KBM-7 (cell line): ENCODE data around the gene PPFIBP1.
A peak's percentile ranks its signal among the peaks of the same experiment; 100 is the strongest.

Source experiments
- DNase-seq: peaks from one replicate; pipeline ENCODE4 v3.0.0-alpha.2; 2015
- in situ Hi-C: fragments of 300-500 bp; cut with MboI; formaldehyde crosslinking; loops from 2 replicates; pipeline ENCODE4 v1.14.3; 2020; ENCODE audit warnings: low sequenced_read_pairs, low pct_unique_long_range_greater_than_20kb, mixed read lengths

Gene PPFIBP1

GRCh38 chr12:27508736-27509431, 15.1 kb upstream of the PPFIBP1 start:
- in situ Hi-C loops, result no loop called here

DNA sequence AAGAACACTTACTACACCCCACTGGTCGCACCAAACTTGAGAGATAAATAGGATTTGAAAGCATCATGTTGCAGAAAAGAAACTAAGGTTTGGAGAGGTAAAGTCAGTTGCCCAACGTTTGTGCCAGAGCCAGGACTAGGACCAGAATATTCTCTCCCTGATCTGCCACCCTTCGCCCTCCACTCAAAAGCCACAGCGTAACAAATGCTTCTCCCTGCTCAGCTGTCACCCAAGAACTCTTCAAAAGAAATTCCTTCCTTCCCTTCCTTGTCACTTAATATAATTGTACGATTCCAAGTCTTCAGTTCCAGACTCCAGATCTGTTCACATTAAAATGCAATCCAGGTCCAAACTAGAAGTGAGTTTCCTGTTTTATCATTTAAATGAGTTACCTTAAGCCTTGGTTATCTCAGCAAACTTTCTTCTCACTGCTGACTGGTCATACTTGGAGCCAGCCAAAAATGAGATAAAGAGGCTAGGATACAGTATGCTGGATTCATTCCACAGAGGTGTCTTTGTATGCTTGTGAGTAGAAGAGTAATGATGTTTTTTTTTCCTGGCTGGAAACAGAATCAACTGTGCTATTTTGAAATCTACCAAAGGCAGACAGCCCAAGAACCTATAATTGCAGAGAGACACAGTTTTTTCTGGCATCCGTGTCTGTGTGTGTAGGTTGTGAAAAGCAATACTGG, 12.8 kb upstream of the PPFIBP1 start:
- in situ Hi-C loops, result no loop called here
- no peak for DNase-seq

More at GRCh38 chr12:27508736-27509431, 15.1 kb upstream of the PPFIBP1 start:
- DNase-seq, result no peak

- no peak for DNase-seq
- in situ Hi-C loops, result no loop called here
Observed at GRCh38 chr12:27511723-27512045, 12.3 kb upstream of the PPFIBP1 start.

DNA sequence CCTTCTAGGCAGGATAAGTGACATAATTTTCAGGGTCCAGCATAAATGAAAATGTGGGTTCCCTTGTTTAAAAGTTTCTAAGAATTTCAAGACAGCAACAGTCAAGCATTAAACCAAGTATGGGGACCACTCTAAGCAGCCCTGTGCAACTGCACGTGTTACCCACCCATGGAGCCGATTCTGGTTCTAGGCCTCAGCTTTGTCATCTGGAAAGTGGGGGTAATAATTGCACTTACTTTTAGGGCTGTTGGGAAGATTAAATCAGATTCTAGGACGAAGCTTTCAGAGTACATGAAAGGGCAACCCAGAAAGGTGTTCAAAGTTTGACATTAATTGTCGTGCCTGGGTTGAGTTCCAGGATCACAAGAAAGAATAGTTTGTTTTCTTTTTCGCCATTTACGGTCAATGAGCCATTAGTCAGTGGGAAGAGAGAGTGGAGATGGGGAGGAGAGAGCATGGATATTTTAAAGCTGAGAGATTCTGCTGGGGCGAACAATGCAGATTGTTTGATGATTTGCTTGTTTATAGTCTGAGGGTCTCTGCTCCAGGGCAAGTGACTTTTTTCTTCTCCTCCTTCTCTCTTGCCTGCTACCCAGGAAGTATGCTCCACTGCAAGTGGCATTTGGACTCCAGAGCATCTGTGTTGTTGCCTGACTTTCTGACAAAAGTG, 10.7 kb upstream of the PPFIBP1 start:
- in situ Hi-C loops, result no loop called here
- no peak for DNase-seq

- in situ Hi-C loops, result no loop called here
- no peak for DNase-seq
Observed at GRCh38 chr12:27515671-27516070, 8.3 kb upstream of the PPFIBP1 start.

- in situ Hi-C loops, result no loop called here
- DNase-seq, result no peak
Observed at GRCh38 chr12:27516625-27517024, 7.4 kb upstream of the PPFIBP1 start.

DNA sequence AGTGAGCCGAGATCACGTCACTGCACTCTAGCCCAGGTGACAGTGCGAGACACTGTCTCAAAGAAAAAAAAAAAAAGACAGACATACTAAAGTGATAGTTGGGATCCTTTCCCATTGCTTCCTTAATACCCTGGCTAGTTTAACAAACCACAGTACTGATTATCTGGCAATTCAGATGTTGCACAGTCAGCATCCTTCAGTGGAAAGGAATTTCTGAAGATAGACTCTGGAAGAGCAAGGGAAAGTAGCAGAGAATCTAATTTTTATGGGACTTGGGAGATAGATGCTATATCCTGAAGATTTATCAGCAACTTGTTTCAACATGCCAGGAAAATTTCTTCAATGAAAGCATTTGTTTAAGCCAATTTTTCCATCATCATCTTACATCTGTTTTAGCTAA, 6.5 kb upstream of the PPFIBP1 start:
- no peak for DNase-seq
- in situ Hi-C loops, result no loop called here

DNA sequence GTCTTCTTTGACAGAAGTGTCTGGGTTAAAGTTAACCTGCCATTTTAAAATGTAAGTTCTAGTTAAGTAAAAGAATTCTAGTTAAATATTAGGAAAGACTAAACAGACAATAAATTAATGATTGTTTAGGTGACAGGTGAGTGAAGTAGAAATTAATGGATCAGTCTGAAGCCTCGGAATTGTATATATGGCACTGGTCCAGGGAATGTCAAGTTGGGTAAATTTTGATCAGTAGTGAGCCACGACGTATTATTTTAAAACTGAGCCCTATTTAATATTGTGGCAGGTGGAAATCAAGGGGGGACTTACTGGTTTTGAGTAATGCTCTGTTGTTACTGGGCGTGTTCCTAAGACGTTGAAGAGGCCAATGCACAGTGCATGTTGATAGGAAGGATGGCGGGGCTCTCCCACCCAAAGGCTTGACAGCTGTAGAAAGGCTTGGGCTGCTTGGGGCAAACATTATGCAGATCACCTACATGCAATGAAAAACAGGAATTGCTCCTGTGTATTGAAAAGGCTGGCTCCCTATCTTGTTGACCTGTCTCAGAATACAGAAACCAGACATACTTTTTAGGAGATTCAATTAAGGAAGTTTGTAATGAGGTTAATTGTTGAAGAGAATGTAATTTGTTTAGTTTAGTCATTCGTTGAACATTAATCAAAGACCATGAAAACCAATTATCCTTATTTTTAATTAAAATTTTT, 5.9 kb upstream of the PPFIBP1 start:
- no peak for DNase-seq

GRCh38 chr12:27521066-27521465, 2.9 kb upstream of the PPFIBP1 start:
- in situ Hi-C loops, result no loop called here
- peak; percentile 75 for DNase-seq

More for the DNA sequence above, 5.9 kb upstream of the PPFIBP1 start:
- in situ Hi-C loops, result no loop called here

- no peak for DNase-seq
- in situ Hi-C loops, result no loop called here
Observed at GRCh38 chr12:27521981-27522380, 2.0 kb upstream of the PPFIBP1 start.

GRCh38 chr12:27523305-27523641, 733 bp upstream of the PPFIBP1 start:
- no peak for DNase-seq

GRCh38 chr12:27524494-27524835, 459 bp downstream of the PPFIBP1 start:
- in situ Hi-C loops, result no loop called here

More at GRCh38 chr12:27523305-27523641, 733 bp upstream of the PPFIBP1 start:
- in situ Hi-C loops, result no loop called here

DNA sequence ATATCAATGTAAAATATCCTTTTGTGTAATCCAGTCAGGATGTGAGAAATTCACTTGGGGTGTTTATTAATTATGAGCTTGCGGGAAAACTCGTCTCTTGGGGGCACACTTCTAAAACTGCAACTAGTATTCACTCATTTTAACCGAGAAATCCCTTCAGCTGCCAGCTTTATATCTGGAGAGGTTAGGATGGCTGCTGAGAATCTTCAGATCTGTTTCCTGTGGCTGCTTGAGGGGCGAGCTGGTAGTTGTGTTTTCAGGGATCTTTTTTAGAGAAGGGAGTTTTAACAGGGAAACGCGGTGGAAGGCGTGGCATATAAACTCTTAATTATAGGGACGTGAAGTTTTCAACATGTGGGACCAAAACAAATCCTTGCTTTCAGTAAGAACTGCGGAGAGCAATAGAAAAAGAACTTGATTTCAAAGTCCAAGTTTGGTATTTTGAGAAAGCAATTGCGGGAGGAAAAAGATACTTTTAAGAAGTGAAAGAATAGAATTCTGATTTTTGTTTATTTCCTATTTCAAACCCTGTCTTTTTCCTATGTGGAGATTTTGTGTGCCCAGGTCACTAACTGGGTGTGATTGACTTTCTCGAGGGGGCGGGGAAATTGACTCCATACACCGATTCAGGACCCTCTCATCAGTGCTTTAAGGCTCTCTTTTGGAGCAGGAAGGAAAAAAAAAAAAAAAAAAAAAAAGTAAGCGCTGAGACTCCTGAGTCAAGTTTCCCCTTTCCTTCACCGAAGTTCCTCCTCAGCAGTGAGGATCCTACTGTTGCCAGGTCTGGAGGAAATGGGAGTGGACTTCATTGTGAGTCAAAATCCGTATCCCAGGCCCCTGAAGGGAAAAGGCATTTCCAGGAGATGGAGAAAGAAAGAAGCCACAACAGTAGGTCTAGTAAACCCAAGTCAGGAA, 1.1 kb downstream of the PPFIBP1 start:
- in situ Hi-C loops, result no loop called here
- DNase-seq, result peak; percentile 42

More at GRCh38 chr12:27524494-27524835, 459 bp downstream of the PPFIBP1 start:
- no peak for DNase-seq

GRCh38 chr12:27527512-27527911, 3.5 kb downstream of the PPFIBP1 start:
- in situ Hi-C loops, result no loop called here

DNA sequence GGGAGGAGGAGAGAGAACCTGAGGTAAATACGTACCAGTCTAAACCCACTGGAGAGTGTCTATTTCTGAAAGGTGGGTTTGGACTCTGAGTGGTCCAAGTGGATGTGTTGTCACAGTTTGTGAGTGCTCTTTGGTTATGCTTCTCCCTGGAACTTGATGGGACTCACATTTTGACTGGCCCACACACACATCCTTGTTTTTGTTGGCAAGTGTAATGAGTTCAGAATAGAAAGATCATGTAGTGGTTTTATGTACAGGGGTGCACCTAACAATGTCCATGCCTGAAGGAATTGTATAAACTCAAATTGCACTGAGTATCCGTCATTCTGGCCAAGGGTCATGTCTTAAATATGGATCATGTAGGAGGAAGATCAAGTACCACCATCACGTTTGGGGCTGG, 4.8 kb downstream of the PPFIBP1 start:
- DNase-seq, result no peak
- in situ Hi-C loops, result no loop called here

More at GRCh38 chr12:27527512-27527911, 3.5 kb downstream of the PPFIBP1 start:
- DNase-seq, result no peak

DNA sequence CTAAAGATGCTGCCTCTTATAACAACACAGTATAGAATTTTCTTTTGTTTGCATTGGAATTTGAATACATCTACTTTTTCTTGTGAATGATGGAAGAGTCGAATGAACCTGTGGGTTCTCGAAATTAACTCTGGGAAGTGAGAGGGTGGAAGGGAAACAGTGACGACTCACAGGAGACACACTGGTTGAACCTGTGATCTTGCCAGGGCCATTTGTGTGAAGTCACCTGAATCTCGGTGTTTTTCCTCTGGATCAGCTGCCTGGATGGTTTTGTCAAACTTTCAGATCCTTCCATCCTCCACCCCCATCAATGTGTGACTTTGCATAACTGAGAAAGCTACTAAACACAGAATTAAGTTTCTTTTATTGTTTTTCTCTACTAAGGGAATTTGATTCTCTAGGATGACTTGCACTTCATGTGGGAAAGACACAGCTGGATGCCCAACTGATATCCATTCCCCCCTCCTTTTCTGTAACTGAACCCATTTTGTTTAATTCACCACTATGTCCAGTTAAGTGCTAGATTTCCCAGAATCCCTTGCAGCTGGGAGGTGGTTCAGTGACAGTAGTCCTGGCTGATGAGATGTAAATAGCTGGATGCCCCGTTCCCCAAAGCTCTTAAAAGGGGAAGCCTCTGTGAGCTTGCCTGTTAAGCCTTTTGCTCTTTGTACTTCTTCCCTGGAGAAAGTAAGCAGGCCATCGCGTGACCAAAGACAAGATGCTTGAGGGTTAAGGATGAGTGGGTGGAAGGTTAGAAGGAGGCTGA, 6.3 kb downstream of the PPFIBP1 start:
- in situ Hi-C loops, result no loop called here
- DNase-seq, result peak; percentile 70

DNA sequence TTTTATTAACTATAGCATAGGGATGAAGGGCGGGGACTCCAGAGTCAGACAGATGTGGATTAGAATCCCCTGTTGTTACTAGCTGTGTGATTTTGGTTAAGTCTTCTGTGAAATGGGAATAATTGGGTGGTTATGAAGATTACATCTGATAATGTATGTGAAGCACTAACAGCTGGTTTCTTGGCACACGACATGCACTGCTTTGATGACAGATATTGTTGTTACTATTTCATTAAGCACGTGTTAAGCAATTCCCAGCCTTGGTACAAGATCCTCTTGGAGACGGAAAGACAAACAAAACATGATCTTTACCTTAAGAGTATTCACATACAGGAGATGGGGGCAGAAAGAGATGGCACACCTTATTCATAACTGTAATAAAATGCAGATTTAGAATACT, 7.9 kb downstream of the PPFIBP1 start:
- in situ Hi-C loops, result no loop called here

GRCh38 chr12:27534060-27534764, 10.2 kb downstream of the PPFIBP1 start:
- peak; percentile 63 for DNase-seq
- in situ Hi-C loops, result no loop called here

More for the DNA sequence above, 7.9 kb downstream of the PPFIBP1 start:
- DNase-seq, result no peak
